ENCODE measurements around the gene SUCO.

DNA sequence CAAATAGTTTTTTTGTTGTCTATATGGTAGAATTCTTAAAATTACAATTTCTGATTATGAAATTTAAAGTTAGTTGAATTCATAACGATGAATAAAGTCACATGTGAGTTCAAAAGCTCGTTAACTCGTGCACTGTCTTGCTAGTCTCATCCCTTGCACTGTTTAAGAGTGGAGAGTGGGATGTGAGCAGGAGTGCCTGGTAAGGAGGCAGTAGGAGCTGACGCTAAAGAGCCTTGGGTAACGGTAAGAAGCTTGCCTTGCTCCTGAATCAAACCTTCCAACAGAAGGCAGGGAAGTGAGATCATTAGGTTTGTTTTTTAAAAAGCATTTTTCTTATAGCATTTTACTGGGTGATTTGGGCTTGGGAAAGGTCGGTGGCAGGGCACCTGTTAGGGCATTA, 123.6 kb downstream of the SUCO start:
- TF ChIP-seq PKNOX1 (IDR thresholded peaks at IDR 0.05) = no peak
- TF ChIP-seq FOXA1 (IDR thresholded peaks at IDR 0.05) = no peak
- no peak for TF ChIP-seq FOXK2 (IDR thresholded peaks at IDR 0.05)
- TF ChIP-seq SUZ12 (IDR thresholded peaks at IDR 0.05) = no peak
- TF ChIP-seq TARDBP (IDR thresholded peaks at IDR 0.05) = no peak
- no peak for TF ChIP-seq SP1 (IDR thresholded peaks at IDR 0.05)
- TF ChIP-seq BHLHE40 (IDR thresholded peaks at IDR 0.05; ENCODE audit: borderline replicate concordance) = no peak

All from HEK293T (cell line).